ENCODE measurements around the gene PRAMEF11.
"Not testable (repeated sequence)": the region's sequence is repeated elsewhere in the genome, so short reads cannot be mapped to it uniquely, and the experiment has no call there.

PRAMEF11 gene

GRCh38 chr1:12831310-12831709 lies at the start of gene PRAMEF11:
PRAMEF11 (minus strand) TSS chr1:12831410; CDS start chr1:12828789, 2,621 bp downstream.
- H3K9ac ChIP-seq (ENCODE audit: low read length); H2AFZ ChIP-seq (ENCODE audit: low read length); H3K4me1 ChIP-seq (ENCODE audit: insufficient read depth, low read length, severe bottlenecking); H4K20me1 ChIP-seq (ENCODE audit: insufficient read depth, low read length); H3K9me3 ChIP-seq (ENCODE audit: low read length); H3K27ac ChIP-seq (ENCODE audit: low read depth, low read length, poor library complexity, severe bottlenecking); H3K4me2 ChIP-seq (ENCODE audit: low read length); H3K27me3 ChIP-seq (ENCODE audit: insufficient read depth, low read length); H3F3A ChIP-seq (ENCODE audit: insufficient read depth, low read length); H3K4me3 ChIP-seq (ENCODE audit: low read depth, low read length, poor library complexity, severe bottlenecking); H3K79me2 ChIP-seq (ENCODE audit: insufficient read depth, low read length); H3K36me3 ChIP-seq (ENCODE audit: insufficient read depth, low read length); H3K9me2 ChIP-seq (ENCODE audit: low read depth, low read length): not testable (repeated sequence)

- H3K27ac ChIP-seq (ENCODE audit: low read depth, low read length, poor library complexity, severe bottlenecking); H3K79me2 ChIP-seq (ENCODE audit: insufficient read depth, low read length); H3K4me1 ChIP-seq (ENCODE audit: insufficient read depth, low read length, severe bottlenecking); H3K9me3 ChIP-seq (ENCODE audit: low read length); H3K9me2 ChIP-seq (ENCODE audit: low read depth, low read length); H3K9ac ChIP-seq (ENCODE audit: low read length); H3K4me3 ChIP-seq (ENCODE audit: low read depth, low read length, poor library complexity, severe bottlenecking); H3K4me2 ChIP-seq (ENCODE audit: low read length); H3K36me3 ChIP-seq (ENCODE audit: insufficient read depth, low read length); H2AFZ ChIP-seq (ENCODE audit: low read length); H3K27me3 ChIP-seq (ENCODE audit: insufficient read depth, low read length); H4K20me1 ChIP-seq (ENCODE audit: insufficient read depth, low read length); H3F3A ChIP-seq (ENCODE audit: insufficient read depth, low read length): not testable (repeated sequence)
These were observed 47.2 kb upstream of the PRAMEF11 start for GRCh38 chr1:12878453-12878852.

- not testable (repeated sequence) for H3K4me2 ChIP-seq (ENCODE audit: low read length); H4K20me1 ChIP-seq (ENCODE audit: insufficient read depth, low read length); H3K4me1 ChIP-seq (ENCODE audit: insufficient read depth, low read length, severe bottlenecking); H3F3A ChIP-seq (ENCODE audit: insufficient read depth, low read length); H3K27ac ChIP-seq (ENCODE audit: low read depth, low read length, poor library complexity, severe bottlenecking); H3K9ac ChIP-seq (ENCODE audit: low read length); H2AFZ ChIP-seq (ENCODE audit: low read length); H3K79me2 ChIP-seq (ENCODE audit: insufficient read depth, low read length); H3K9me2 ChIP-seq (ENCODE audit: low read depth, low read length); H3K4me3 ChIP-seq (ENCODE audit: low read depth, low read length, poor library complexity, severe bottlenecking); H3K9me3 ChIP-seq (ENCODE audit: low read length); H3K27me3 ChIP-seq (ENCODE audit: insufficient read depth, low read length); H3K36me3 ChIP-seq (ENCODE audit: insufficient read depth, low read length)
These were observed 32.1 kb upstream of the PRAMEF11 start for GRCh38 chr1:12863131-12863880.

- not testable (repeated sequence) for H2AFZ ChIP-seq (ENCODE audit: low read length); H3K4me1 ChIP-seq (ENCODE audit: insufficient read depth, low read length, severe bottlenecking); H4K20me1 ChIP-seq (ENCODE audit: insufficient read depth, low read length); H3K27me3 ChIP-seq (ENCODE audit: insufficient read depth, low read length); H3K9ac ChIP-seq (ENCODE audit: low read length); H3K4me3 ChIP-seq (ENCODE audit: low read depth, low read length, poor library complexity, severe bottlenecking); H3K9me2 ChIP-seq (ENCODE audit: low read depth, low read length); H3K4me2 ChIP-seq (ENCODE audit: low read length); H3K27ac ChIP-seq (ENCODE audit: low read depth, low read length, poor library complexity, severe bottlenecking); H3F3A ChIP-seq (ENCODE audit: insufficient read depth, low read length); H3K36me3 ChIP-seq (ENCODE audit: insufficient read depth, low read length); H3K79me2 ChIP-seq (ENCODE audit: insufficient read depth, low read length); H3K9me3 ChIP-seq (ENCODE audit: low read length)
These were observed 25.6 kb upstream of the PRAMEF11 start, which contains the start of gene PRAMEF2 for GRCh38 chr1:12856786-12857185. PRAMEF2 (plus strand) TSS chr1:12857086; CDS start chr1:12859010, 1,924 bp downstream.

- no peak overlapping the region for H3K4me3 ChIP-seq (ENCODE audit: low read depth, low read length, poor library complexity, severe bottlenecking)
- H3F3A ChIP-seq (ENCODE audit: insufficient read depth, low read length): no peaks in the 10 kb centered on the region
- H3K9me2 ChIP-seq (ENCODE audit: low read depth, low read length): no peaks in the 10 kb centered on the region
- H4K20me1 ChIP-seq (ENCODE audit: insufficient read depth, low read length): no peaks in the 10 kb centered on the region
- no peak for TF ChIP-seq CTCF (IDR thresholded peaks at IDR 0.05; ENCODE audit: low read length)
- TF ChIP-seq EZH2 (IDR thresholded peaks at IDR 0.05; ENCODE audit: borderline replicate concordance, low read length): no peak
- no peak overlapping the region for H3K9ac ChIP-seq (ENCODE audit: low read length)
- no peak overlapping the region for H3K4me2 ChIP-seq (ENCODE audit: low read length)
- H2AFZ ChIP-seq (ENCODE audit: low read length): no peak overlapping the region
- no peaks in the 10 kb centered on the region for H3K79me2 ChIP-seq (ENCODE audit: insufficient read depth, low read length)
- H3K36me3 ChIP-seq (ENCODE audit: insufficient read depth, low read length): no peaks in the 10 kb centered on the region
- no peak overlapping the region for H3K27ac ChIP-seq (ENCODE audit: low read depth, low read length, poor library complexity, severe bottlenecking)
- H3K9me3 ChIP-seq (ENCODE audit: low read length): no peaks in the 10 kb centered on the region
- no peaks in the 10 kb centered on the region for H3K4me1 ChIP-seq (ENCODE audit: insufficient read depth, low read length, severe bottlenecking)
- no peaks in the 10 kb centered on the region for H3K27me3 ChIP-seq (ENCODE audit: insufficient read depth, low read length)
These were observed 20.6 kb upstream of the PRAMEF11 start for GRCh38 chr1:12851779-12852178.

- H4K20me1 ChIP-seq (ENCODE audit: insufficient read depth, low read length); H3K4me1 ChIP-seq (ENCODE audit: insufficient read depth, low read length, severe bottlenecking): not testable (repeated sequence)
These were observed 17.4 kb upstream of the PRAMEF11 start, which contains the start of gene HNRNPCL1 for GRCh38 chr1:12848620-12849019. HNRNPCL1 (minus strand) TSS chr1:12848720; CDS start chr1:12848289, 431 bp downstream.

GRCh38 chr1:12833251-12833650 lies 2.0 kb upstream of the PRAMEF11 start:
- not testable (repeated sequence) for H3K27ac ChIP-seq (ENCODE audit: low read depth, low read length, poor library complexity, severe bottlenecking); H3K4me3 ChIP-seq (ENCODE audit: low read depth, low read length, poor library complexity, severe bottlenecking); H3K4me2 ChIP-seq (ENCODE audit: low read length); H3K9me3 ChIP-seq (ENCODE audit: low read length); H2AFZ ChIP-seq (ENCODE audit: low read length); H3K9ac ChIP-seq (ENCODE audit: low read length); H3K9me2 ChIP-seq (ENCODE audit: low read depth, low read length); H3K79me2 ChIP-seq (ENCODE audit: insufficient read depth, low read length); H3F3A ChIP-seq (ENCODE audit: insufficient read depth, low read length); H4K20me1 ChIP-seq (ENCODE audit: insufficient read depth, low read length); H3K4me1 ChIP-seq (ENCODE audit: insufficient read depth, low read length, severe bottlenecking); H3K36me3 ChIP-seq (ENCODE audit: insufficient read depth, low read length); H3K27me3 ChIP-seq (ENCODE audit: insufficient read depth, low read length)

More at GRCh38 chr1:12848620-12849019, 17.4 kb upstream of the PRAMEF11 start, which contains the start of gene HNRNPCL1:
- H3K9me3 ChIP-seq (ENCODE audit: low read length); H3K36me3 ChIP-seq (ENCODE audit: insufficient read depth, low read length); H3F3A ChIP-seq (ENCODE audit: insufficient read depth, low read length); H3K9ac ChIP-seq (ENCODE audit: low read length); H3K4me2 ChIP-seq (ENCODE audit: low read length); H3K27me3 ChIP-seq (ENCODE audit: insufficient read depth, low read length); H2AFZ ChIP-seq (ENCODE audit: low read length); H3K9me2 ChIP-seq (ENCODE audit: low read depth, low read length); H3K27ac ChIP-seq (ENCODE audit: low read depth, low read length, poor library complexity, severe bottlenecking); H3K4me3 ChIP-seq (ENCODE audit: low read depth, low read length, poor library complexity, severe bottlenecking); H3K79me2 ChIP-seq (ENCODE audit: insufficient read depth, low read length): not testable (repeated sequence)

Data from OCI-LY1 (cell line).